ENCODE results near the gene AMER2. TPM values are rescaled to one million over a fixed set of nuclear protein-coding genes. Genes with fewer than 3 reads are reported as not detected.

Gene AMER2
- total and polyA plus RNA-seq, 9 of the 15 experiments (the other 6 are each of a cell fraction or from before 2014, with no cell fraction given) = not detected

DNA sequence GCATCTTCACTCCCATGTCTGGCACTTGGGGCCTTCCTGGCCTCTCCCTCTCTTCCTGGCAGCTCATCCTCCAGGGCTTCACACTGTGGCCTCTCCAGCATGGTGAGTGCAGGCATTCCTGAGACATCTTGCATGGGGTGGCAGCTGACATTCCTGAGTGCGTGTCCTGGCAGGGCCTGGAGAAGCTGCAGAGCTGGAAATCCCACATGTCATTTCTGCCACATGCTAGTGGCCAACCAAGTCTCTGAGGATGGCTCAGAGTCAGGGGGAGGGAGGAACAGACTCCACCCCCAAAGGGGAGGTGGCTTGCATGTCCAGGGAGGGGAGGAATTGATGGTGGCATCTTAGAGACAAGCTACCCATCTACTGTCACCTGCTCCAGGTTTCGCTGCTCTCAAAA, 41.6 kb upstream of the AMER2 start (continued):
- TF ChIP-seq MEF2D (tag; conservative IDR thresholded peaks at IDR 0.05; ENCODE audit: low read depth) = no peak

DNA sequence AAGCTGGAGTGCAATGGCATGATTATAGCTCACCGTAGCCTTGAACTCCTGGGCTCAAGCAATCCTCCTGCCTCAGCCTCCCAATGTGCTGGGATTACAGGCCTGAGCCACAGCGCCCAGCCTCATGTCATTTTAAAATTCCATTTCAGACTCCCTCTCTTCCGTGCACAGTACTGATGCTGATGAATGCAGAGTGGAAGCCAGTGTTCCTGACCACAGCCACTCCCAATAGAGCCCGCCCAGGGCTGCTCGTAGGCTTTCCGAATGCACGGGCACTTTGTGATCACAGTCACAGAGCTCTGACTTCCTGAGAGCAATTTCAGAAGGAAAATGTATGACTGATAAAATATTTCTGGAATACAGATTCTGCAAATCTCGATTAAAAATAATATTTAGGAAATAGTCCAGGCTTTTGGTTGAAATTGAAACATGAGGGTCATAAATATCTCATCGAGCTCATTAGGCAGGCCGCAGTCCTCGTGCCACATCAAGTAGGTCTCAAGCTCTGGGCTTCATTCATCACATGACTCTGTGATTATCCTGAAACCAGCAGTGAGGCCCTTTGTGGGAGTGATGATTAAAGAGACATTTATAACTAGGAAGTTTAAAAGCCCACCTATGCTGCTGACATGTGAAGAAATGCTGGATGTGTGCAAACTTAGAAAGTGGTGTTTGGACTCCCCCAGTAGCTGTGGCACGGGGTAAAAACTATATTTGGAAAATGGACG, 38.9 kb upstream of the AMER2 start:
- no peak for DNase-seq (ENCODE audit: extremely low read depth in 1 of 4, low spot score in 3 of 4)
- in situ Hi-C loops (cut with MboI) (no loop called here), intact Hi-C loops (cut with micrococcal nuclease) (no loop called here)
- Histone ChIP-seq H3K79me2 (ENCODE audit: control insufficient read depth, insufficient read depth, low read length) (no peaks in the 10 kb centered on the region), H3K9me3 (replicated peaks; ENCODE audit: control insufficient read depth, insufficient read depth, low read depth, low read length) (no peaks in the 10 kb centered on the region), H3K9ac (ENCODE audit: insufficient read depth in 1 of 2, low read depth in 2 of 2, low read length in 2 of 2) (no peak overlapping the region), H4K20me1 (replicated peaks; ENCODE audit: control insufficient read depth, insufficient read depth, low read length) (no peaks in the 10 kb centered on the region), H3K9me1 (ENCODE audit: control insufficient read depth, insufficient read depth, low read length) (no peaks in the 10 kb centered on the region), H3K4me3 (no peak overlapping the region), H3K27ac (ENCODE audit: extremely low read depth, low read depth, low read length) (no peak overlapping the region), H3K4me2 (ENCODE audit: insufficient read depth, low read length) (no peak overlapping the region), H3K36me3 (ENCODE audit: control insufficient read depth, insufficient read depth, low read length) (no peaks in the 10 kb centered on the region), H3K4me1 (replicated peaks in 1 of 2; ENCODE audit: control insufficient read depth in 2 of 2, insufficient read depth in 2 of 2, low read length in 2 of 2) (no peaks in the 10 kb centered on the region), H2AFZ (ENCODE audit: low read depth, low read length) (no peak overlapping the region), H3K27me3 (ENCODE audit: control insufficient read depth in 2 of 2, insufficient read depth in 2 of 2, low read length in 2 of 2) (peaks cover 7 to 31% of the 10 kb centered on the region in 2 experiments)
- TF ChIP-seq ZNF511 (CRISPR knock-in tag; IDR thresholded peaks at IDR 0.05) (no peak), ZNF507 (tag; conservative IDR thresholded peaks at IDR 0.05) (no peak), E2F8 (IDR thresholded peaks at IDR 0.05; ENCODE audit: low read depth, partially characterized antibody) (no peak), ASH1L (IDR thresholded peaks at IDR 0.05; ENCODE audit: borderline replicate concordance, low read depth, partially characterized antibody) (no peak), BRD9 (IDR thresholded peaks at IDR 0.05; ENCODE audit: low read depth, partially characterized antibody) (no peak), ERF (CRISPR knock-in tag; IDR thresholded peaks at IDR 0.05) (no peak), ZNF408 (CRISPR knock-in tag; IDR thresholded peaks at IDR 0.05; ENCODE audit: low read depth) (no peak), ZNF263 (CRISPR knock-in tag; IDR thresholded peaks at IDR 0.05; ENCODE audit: borderline replicate concordance) (no peak), USF1 (CRISPR knock-in tag; IDR thresholded peaks at IDR 0.05) (no peak)
- CTCF ChIA-PET (ENCODE audit: low intra/inter-chr PET ratio) = no interaction called here
- POLR2A ChIA-PET = no interaction called here
- no peak for FAIRE-seq
- BruUV-seq (replicated peaks) = no TSS peak
- ATAC-seq = no peak
- 4% methylated on average over 11 of the region's 13 CpGs for WGBS (ENCODE audit: insufficient coverage, low coverage, missing lambda C conversion rate)

All from K562 (cell line).